KMS-11 (cell line): ENCODE results near the gene DPYSL3.

Experiments
- H2AFZ ChIP-seq: fragments of 200-600 bp; sonication (generic); 2 replicates; pipeline ENCODE4 v1.6.1; 2016; ENCODE audit warnings: antibody characterized with exemption, mixed run types, low read depth
- H3K27ac ChIP-seq: fragments of 200-600 bp; sonication (generic); 2 replicates; pipeline ENCODE4 v1.6.1; 2016; ENCODE audit warnings: mild to moderate bottlenecking, mixed run types
- H3K27me3 ChIP-seq: fragments of 200-600 bp; sonication (generic); 2 replicates; pipeline ENCODE4 v1.6.1; 2017; ENCODE audit warnings: mild to moderate bottlenecking, low read depth, mixed run types, moderate library complexity; ENCODE audit not compliant: insufficient read depth
- H3K36me3 ChIP-seq: fragments of 200-600 bp; sonication (generic); 2 replicates; pipeline ENCODE4 v1.6.1; 2017; ENCODE audit warnings: mild to moderate bottlenecking, mixed run types; ENCODE audit not compliant: insufficient read depth
- H3K4me1 ChIP-seq: fragments of 200-600 bp; sonication (generic); 2 replicates; pipeline ENCODE4 v1.6.1; 2016; ENCODE audit warnings: mild to moderate bottlenecking, low read depth, mixed run types; ENCODE audit not compliant: poor library complexity, severe bottlenecking
- H3K4me2 ChIP-seq: fragments of 200-600 bp; sonication (generic); 2 replicates; pipeline ENCODE4 v1.7.0; 2016; ENCODE audit warnings: mild to moderate bottlenecking, mixed run types
- H3K4me3 ChIP-seq: fragments of 200-600 bp; sonication (generic); IDR thresholded peaks from 2 replicates; pipeline ENCODE4 v1.6.1; 2017; ENCODE audit warnings: low read depth, low read length, mixed read lengths; ENCODE audit not compliant: insufficient read depth
- H3K79me2 ChIP-seq: fragments of 200-600 bp; sonication (generic); 2 replicates; pipeline ENCODE4 v1.6.1; 2016; ENCODE audit warnings: low read depth, mixed run types; ENCODE audit not compliant: insufficient read depth
- H3K9ac ChIP-seq: fragments of 200-600 bp; sonication (generic); 2 replicates; pipeline ENCODE4 v1.6.1; 2016; ENCODE audit warnings: mild to moderate bottlenecking, mixed run types
- H4K20me1 ChIP-seq: fragments of 200-600 bp; sonication (generic); 2 replicates; pipeline ENCODE4 v1.6.1; 2016; ENCODE audit warnings: mild to moderate bottlenecking, mixed run types; ENCODE audit not compliant: insufficient read depth
- CTCF ChIP-seq: fragments of 200-600 bp; sonication (generic); conservative IDR thresholded peaks from 2 replicates; pipeline ENCODE4 v1.6.1; 2017; ENCODE audit warnings: low read depth, mild to moderate bottlenecking, antibody characterized with exemption, low read length, moderate library complexity, mixed read lengths

DPYSL3 gene

GRCh38 chr5:147390654-147391225, 119.1 kb downstream of the DPYSL3 start:
- Histone ChIP-seq H3K4me3 (no peak overlapping the region), H3K4me2 (no peak overlapping the region), H3K9ac (no peak overlapping the region), H3K27ac (no peak overlapping the region), H3K79me2 (no peaks in the 10 kb centered on the region), H3K27me3 (no peaks in the 10 kb centered on the region), H3K4me1 (peaks cover 52% of the 10 kb centered on the region), H3K36me3 (no peaks in the 10 kb centered on the region), H4K20me1 (no peaks in the 10 kb centered on the region), H2AFZ (no peak overlapping the region)
- no peak for TF ChIP-seq CTCF

GRCh38 chr5:147388184-147389108, 121.4 kb downstream of the DPYSL3 start:
- no peak for TF ChIP-seq CTCF
- peak overlapping the region; percentile 40 for H3K4me2 ChIP-seq

GRCh38 chr5:147387109-147387508, 122.8 kb downstream of the DPYSL3 start:
- no peak for TF ChIP-seq CTCF
- no peaks in the 10 kb centered on the region for H3K27me3 ChIP-seq

More at GRCh38 chr5:147388184-147389108, 121.4 kb downstream of the DPYSL3 start:
- H2AFZ ChIP-seq, result peak overlapping the region; percentile 7; the same call in 1 of the 2 replicates
- no peaks in the 10 kb centered on the region for H4K20me1 ChIP-seq
- H3K27ac ChIP-seq, result peak overlapping the region; percentile 74
- no peaks in the 10 kb centered on the region for H3K27me3 ChIP-seq
- no peak overlapping the region for H3K4me3 ChIP-seq
- H3K79me2 ChIP-seq, result no peaks in the 10 kb centered on the region
- peaks cover 54% of the 10 kb centered on the region for H3K4me1 ChIP-seq
- H3K9ac ChIP-seq, result peak overlapping the region; percentile 7; the same call in 1 of the 2 replicates
- no peaks in the 10 kb centered on the region for H3K36me3 ChIP-seq

GRCh38 chr5:147384346-147385193, 125.3 kb downstream of the DPYSL3 start:
- no peak for TF ChIP-seq CTCF
- H3K27me3 ChIP-seq, result no peaks in the 10 kb centered on the region
- H3K27ac ChIP-seq, result no peak overlapping the region
- no peaks in the 10 kb centered on the region for H3K79me2 ChIP-seq
- no peak overlapping the region for H3K4me3 ChIP-seq
- H3K4me1 ChIP-seq, result peaks cover 42% of the 10 kb centered on the region
- H2AFZ ChIP-seq, result no peak overlapping the region
- H3K36me3 ChIP-seq, result no peaks in the 10 kb centered on the region
- H3K9ac ChIP-seq, result no peak overlapping the region
- no peak overlapping the region for H3K4me2 ChIP-seq
- H4K20me1 ChIP-seq, result no peaks in the 10 kb centered on the region

More at GRCh38 chr5:147387109-147387508, 122.8 kb downstream of the DPYSL3 start:
- no peak overlapping the region for H3K4me3 ChIP-seq
- no peak overlapping the region; the same call in 1 of the 2 replicates for H3K27ac ChIP-seq
- 0 out of 2 replicates have a peak overlapping the region, but pooled peaks have one; percentile 40 for H3K4me2 ChIP-seq
- no peaks in the 10 kb centered on the region for H4K20me1 ChIP-seq
- no peaks in the 10 kb centered on the region for H3K79me2 ChIP-seq
- H3K9ac ChIP-seq, result no peak overlapping the region
- no peaks in the 10 kb centered on the region for H3K36me3 ChIP-seq
- peaks cover 56% of the 10 kb centered on the region for H3K4me1 ChIP-seq
- H2AFZ ChIP-seq, result no peak overlapping the region
